ENCODE data around the gene TPR.
A peak's percentile ranks its signal among the peaks of the same experiment; 100 is the strongest.

Gene TPR

DNA sequence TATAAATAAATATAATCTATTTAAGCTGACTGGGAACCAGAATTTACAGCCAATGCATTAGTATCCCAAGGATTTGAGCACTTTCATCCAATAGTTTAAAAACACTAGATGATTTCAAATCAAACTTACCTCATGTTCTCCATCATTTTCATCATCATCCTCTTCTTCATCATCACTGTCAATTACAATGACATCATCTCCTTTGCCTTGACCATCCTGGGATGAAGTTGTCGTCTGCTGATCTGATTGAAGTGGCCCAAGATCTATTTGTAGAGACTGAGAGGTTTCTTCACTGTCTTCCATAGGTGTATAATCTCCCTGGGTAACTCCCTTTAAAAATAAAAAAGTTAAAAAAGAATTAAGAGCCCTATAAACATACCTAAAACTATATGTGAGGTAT, 47.7 kb downstream of the TPR start:
- DNase-seq (ENCODE audit: low spot score): no peak

DNA sequence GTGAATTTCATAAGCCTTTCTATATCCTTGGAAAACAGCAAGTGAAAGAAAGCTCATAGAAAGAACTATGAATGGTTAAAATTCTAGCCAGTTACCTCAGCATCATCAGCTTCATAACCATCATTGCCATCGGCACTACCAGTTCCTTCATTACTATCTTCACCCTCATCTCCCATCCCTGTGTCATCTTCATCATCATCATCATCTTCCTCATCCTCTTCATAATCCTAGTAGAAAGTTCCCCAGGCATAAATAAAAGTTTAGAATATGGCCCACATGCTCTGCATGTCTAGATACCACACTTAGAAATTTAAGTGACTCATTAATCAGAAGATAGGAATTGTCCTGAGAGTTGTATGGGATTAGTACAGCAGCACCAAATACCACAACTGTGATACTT, 49.0 kb downstream of the TPR start:
- DNase-seq (ENCODE audit: low spot score): no peak

DNA sequence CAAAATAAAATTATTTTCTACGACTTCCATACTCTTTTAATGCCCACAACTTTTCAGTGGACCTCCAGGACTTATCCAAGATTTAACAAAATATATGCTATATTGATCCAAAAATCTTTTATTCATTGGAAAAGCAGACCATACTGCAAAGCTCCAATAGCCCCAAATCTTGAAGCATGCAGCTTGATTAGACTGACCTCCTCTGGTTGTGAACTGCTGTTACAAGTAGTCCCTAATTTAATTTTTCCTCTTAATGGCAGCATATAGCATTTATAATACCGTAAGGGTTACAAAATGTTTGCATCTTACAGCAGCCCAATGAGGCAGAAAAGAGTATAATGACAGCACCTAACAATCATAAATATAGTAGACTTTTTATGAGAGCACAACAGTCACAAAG, 49.8 kb downstream of the TPR start:
- DNase-seq (ENCODE audit: low spot score): no peak

DNA sequence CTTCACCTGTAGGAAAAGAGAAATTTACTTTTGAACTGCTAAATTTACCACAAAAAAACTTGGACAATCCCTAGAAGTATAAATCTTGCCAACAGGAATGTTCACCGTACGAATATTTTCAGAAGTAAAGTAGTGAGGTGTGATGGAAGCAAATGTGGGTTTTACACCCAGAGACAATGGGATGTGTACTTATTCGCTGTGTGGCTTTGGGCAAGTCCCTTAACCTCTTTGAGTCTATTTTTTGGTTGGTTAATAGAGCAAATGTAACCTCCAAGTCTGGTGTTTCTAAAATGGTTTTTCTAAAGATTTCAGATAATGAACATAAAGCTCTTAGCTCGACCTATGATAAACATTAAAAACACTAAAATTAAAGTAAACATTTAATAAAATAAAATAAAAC, 51.2 kb downstream of the TPR start:
- no peak for DNase-seq (ENCODE audit: low spot score)

DNA sequence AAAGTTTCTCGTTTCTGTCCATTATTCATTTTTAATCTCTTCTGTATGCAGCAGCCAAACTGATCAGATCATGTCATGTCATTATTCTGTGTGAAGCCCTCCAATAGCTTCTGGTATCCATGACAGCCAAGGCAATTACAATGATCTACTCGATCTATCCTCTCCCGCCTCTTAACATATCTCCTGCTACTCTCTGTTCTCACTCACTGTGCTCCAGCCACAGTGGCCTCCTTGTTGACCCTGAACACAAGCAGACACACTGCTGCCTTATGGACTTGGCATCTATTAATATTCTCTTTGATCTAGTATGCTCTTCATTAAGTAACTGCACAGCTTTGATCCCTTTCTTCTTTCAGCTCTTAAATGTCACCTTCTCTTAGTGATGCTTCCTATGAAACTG, 59.5 kb downstream of the TPR start:
- no peak for DNase-seq (ENCODE audit: low spot score)

DNA sequence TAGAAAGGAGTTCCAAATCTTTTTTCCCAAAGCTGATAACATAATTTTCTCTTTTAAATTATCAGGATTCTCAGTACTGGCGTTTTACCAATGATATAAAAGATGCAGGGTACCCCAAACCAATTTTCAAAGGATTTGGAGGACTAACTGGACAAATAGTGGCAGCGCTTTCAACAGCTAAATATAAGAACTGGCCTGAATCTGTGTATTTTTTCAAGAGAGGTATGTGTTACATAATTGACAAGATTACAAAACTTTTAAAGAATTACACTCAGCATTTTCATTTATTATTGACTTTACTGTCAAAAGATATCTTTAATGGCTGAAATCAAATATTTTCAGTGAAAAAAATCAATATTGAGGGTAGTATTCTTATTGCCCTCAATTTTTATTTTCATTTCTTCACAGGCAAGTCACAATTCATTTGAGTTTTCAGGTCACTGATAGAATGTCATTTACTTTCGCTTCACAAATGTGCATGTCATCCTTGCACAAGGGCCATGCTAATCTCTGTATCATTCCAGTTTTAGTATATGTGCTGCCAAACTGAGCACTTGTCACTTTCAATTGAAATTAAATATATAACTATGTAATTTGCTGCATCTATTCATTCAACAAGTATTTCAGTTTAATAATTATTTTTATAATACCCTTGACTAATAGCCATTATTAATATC, 63.5 kb downstream of the TPR start:
- DNase-seq (ENCODE audit: low spot score): no peak

DNA sequence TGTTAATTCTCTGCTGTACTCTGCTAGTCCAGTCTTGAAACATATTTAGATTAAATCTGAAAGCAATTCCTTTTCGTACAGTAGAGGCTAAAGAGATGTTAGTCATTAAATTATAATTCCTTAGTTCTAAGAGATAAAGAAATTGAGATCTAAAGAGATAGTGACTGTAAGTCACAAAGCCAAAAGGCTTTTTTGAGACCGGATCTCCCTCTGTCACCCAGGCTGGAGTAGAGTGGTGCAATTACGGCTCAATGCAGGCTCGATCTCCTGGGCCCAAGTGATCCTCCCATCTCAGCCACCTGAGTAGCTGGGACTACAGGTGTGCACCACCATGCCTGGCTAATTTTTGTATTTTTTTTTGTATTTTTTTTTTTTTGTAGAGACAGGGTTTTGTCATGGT, 64.7 kb downstream of the TPR start:
- no peak for DNase-seq (ENCODE audit: low spot score)

DNA sequence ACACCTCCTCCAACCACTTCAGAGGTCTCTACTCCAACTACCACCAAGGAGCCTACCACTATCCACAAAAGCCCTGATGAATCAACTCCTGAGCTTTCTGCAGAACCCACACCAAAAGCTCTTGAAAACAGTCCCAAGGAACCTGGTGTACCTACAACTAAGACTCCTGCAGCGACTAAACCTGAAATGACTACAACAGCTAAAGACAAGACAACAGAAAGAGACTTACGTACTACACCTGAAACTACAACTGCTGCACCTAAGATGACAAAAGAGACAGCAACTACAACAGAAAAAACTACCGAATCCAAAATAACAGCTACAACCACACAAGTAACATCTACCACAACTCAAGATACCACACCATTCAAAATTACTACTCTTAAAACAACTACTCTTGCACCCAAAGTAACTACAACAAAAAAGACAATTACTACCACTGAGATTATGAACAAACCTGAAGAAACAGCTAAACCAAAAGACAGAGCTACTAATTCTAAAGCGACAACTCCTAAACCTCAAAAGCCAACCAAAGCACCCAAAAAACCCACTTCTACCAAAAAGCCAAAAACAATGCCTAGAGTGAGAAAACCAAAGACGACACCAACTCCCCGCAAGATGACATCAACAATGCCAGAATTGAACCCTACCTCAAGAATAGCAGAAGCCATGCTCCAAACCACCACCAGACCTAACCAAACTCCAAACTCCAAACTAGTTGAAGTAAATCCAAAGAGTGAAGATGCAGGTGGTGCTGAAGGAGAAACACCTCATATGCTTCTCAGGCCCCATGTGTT, 66.6 kb downstream of the TPR start:
- DNase-seq (ENCODE audit: low spot score): no peak

DNA sequence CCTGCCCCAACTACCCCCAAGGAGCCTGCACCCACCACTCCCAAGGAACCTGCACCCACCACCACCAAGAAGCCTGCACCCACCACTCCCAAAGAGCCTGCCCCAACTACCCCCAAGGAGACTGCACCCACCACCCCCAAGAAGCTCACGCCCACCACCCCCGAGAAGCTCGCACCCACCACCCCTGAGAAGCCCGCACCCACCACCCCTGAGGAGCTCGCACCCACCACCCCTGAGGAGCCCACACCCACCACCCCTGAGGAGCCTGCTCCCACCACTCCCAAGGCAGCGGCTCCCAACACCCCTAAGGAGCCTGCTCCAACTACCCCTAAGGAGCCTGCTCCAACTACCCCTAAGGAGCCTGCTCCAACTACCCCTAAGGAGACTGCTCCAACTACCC, 67.6 kb downstream of the TPR start:
- DNase-seq (ENCODE audit: low spot score): no peak

DNA sequence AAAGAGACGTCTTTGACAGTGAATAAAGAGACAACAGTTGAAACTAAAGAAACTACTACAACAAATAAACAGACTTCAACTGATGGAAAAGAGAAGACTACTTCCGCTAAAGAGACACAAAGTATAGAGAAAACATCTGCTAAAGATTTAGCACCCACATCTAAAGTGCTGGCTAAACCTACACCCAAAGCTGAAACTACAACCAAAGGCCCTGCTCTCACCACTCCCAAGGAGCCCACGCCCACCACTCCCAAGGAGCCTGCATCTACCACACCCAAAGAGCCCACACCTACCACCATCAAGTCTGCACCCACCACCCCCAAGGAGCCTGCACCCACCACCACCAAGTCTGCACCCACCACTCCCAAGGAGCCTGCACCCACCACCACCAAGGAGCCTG, 68.5 kb downstream of the TPR start:
- DNase-seq (ENCODE audit: low spot score): no peak

DNA sequence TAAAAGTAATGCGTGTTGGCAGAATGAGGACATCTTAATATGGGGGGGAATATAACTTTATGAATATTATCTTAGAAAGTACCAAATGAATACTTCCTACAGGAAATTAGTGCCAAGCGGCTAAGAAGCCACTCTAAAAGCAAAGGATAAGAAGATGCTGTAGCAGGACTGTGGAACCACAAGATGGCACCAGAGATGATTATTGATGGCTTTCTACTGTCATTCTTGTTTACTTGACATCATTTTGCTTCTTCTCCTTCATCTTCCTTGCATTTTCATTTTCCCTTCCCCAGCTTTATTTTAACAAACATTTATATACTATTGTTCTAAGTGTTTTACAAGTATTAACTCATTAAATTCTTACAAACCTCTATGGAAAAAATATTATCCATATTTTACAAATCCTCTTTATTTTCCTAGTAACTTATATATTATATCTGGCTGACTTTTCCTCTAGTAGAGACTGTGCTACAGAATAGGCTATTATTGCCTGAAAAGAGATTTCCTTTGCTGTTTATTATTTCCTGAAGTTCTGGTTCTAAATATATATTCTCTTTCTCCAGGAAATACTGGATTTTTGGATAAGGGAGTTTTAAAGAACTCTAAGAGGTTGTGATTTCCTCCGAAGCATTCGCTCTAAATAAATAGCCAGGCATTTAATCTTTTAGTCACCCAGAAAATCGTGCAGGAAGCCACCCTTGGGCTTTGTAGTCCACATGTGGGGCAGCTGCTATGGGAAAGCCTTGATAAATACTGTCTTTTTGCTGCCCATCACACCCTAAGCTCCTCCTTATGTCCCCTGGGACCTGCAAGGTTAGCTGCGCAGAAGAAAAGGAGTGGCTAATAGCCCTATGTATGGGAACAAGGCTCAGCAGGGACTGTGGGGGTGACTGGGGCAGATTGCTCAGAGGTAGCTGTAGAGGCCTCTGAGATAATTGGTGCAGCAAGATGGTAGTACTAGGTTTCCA, 69.8 kb downstream of the TPR start:
- peak; percentile 63 for DNase-seq (ENCODE audit: low spot score)

DNA sequence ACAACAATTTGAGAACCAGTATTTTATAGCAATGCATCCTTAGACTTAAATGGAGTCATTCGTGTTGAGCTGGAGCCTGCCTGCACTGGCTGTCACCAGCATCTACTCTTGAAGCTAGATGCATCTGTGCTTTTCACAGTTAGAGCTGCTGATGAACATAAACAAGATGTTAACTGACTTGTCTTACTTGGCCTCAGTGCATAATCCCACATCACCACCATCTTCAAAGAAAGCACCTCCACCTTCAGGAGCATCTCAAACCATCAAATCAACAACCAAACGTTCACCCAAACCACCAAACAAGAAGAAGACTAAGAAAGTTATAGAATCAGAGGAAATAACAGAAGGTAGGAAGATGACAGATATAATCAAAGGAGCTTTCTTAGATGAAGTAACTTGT, 71.1 kb downstream of the TPR start:
- DNase-seq (ENCODE audit: low spot score): no peak

DNA sequence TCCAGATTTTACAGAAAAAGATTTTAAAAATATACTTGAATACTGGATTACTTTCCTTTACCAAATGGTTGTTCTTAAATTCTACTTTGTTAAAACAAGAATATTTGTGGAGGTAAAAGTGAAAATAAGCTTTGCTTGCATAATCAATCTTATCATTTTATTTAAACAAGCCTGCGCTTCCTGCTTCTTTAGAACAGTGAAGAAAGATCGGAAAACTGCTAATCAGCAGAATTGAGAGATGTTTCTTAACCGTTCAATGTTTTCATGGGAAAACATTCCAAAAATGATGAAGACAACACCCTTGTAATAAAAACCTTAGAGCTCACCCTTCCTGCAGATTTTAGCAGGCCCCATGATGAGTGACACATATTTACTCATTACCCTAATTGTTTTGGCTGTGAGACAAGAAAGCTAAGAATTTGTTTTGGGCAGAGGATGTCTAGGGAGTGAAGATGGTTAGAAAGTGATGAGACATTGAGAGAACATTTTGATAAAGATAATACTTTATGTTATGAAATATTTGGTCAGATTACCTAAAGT, 72.6 kb downstream of the TPR start:
- DNase-seq (ENCODE audit: low spot score): no peak

DNA sequence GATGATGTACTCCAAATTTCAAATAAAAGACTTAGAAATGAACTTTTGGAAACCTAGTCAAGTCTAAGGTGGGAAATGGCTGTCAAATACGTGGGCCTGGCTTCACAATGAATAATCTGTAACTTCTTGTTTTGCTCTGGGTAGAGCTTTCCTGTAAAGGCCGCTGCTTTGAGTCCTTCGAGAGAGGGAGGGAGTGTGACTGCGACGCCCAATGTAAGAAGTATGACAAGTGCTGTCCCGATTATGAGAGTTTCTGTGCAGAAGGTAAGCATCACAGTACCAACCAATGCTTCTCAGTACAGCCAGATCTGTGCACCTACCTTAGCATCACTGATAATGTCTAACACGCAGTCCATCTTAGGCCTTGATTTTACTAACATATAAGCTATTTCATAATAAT, 73.6 kb downstream of the TPR start:
- DNase-seq (ENCODE audit: low spot score): no peak

DNA sequence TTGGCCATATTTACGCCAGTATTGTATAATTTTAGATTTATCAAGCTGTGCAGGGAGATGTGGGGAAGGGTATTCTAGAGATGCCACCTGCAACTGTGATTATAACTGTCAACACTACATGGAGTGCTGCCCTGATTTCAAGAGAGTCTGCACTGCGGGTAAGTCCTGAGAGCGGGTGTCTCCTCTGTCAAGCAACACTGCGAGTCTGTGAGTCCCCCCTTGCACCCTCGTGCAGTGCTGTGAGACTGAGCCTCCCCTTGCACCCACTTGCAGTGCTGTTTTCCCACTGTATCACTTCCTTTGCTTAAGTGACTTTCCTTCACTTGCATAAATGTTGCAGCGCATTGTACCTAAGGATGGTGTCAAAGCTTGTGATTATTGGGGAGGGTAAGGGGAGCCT, 75.0 kb downstream of the TPR start:
- DNase-seq (ENCODE audit: low spot score): no peak

DNA sequence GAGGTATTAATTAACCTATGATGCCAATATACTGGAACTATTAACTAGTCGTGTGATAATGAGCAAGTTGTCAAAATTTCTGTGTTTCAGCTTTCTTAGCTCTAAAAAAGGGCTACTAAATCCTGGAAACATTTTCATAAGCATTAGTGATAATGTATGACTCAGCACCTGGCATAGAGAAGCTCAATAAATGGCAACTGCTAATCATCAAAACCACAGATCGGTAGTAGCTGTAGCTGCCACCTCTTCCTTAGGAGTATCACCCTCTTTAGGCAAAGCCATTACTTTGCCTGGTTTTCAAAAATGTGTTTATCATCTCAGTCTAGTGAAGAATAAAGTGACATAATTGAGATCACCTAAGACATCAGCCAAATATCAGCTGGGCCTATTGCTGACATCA, 75.5 kb downstream of the TPR start:
- DNase-seq (ENCODE audit: low spot score): no peak

DNA sequence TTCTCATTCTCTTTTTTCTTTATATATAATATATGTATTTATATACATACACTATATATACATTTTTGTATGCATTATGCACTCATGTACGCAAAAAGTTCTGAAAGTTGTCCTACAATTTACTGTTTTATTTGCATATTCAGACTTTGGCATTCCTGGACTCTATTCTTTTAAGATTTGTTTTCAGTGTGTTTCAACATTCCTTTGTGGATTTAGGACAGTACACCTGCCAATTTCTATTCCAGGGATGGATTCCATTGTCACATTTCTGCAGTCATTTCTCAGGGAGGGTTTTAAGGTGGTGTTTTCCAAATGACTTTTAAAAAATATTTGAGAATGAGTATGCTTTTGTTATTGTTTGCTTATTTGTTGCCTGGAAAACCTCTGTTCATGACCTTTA, 76.2 kb downstream of the TPR start:
- no peak for DNase-seq (ENCODE audit: low spot score)

DNA sequence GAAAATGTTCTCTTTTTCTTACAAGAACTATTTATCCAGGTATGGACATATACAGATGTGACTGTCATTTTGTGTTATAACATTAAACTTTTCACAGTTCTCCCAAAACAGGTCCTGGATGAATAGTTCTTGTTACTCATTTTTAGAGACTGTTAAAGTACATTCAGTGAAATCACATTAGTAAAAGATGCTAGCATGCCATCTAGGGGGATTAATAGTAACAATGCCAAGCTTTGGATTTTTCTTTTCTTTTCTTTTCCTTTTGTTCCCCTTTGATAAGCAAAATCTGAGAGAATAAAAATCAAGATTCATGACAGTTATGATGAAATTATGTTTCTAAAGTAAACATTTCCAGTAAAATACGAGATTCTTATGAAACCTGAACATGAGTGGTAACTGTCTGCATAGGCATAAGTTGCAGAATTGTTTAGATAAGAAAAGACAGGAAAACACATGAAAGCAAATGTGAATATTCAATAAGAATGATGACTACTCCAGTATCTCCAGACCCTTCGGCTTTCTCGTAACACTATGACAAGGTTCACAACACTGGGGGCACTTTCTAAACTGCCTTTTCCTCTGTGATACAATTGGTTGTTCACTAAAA, 77.5 kb downstream of the TPR start:
- DNase-seq (ENCODE audit: low spot score): no peak

DNA sequence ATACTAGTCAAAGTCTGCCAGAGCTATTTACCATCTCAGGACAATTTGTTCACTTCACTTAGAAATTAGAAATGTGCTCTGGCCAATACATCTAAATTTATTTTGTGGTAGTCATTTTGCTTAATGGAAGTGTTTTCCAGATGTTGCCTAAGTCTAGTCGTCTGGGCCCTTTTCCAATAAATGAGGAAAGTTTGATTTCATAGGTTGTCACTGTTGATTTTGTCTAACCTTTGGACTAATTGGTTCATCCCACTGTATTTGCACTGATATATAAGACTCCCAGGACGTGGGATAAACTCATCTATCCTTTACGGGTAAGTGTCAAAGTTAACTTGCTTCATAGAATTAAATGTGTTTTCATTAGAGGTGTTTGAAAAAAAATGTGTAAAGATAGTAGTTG, 79.1 kb downstream of the TPR start, which contains the start of gene PRG4:
Gene PRG4, plus strand, starts transcription at position 300 of the 400 bp plus-strand sequence.
- no peak for DNase-seq (ENCODE audit: low spot score)

DNA sequence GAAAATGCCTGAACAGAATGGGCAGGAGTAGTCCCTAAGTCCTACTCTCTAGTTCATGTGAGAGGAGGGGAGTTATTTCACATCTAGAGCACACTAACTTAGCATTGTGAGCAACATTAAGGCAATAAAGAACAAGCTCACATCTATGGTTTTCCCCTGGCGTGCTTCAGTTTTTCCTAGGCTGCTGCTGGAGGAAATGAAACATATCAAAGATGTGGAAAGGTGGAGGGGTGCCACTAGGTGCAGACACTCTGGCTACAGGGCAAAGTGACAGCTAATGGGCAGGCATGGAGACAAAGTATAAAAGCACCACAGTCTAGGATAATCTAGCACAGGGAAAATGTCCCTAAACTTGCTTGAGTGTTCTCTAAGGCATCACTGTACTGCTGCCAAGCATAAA, 82.2 kb downstream of the TPR start:
- no peak for DNase-seq (ENCODE audit: low spot score)

DNA sequence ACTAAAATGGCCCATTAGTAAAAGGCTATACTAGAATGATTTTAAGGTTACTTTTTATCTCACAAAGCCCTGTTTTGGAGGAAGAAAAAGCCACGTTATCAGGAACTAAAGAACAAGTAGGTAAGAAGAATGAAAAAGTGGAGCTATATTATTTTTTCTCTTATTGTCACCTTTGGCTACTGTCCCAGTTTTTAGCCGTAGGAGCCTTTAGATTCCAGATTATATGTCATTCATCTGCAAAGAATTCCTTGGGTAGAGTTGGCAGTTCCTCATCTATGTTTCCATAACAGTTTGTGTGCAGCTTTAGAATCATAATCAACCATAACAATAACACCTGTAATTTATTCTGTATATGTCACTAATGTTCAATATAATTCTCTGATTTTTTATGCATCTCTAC, 83.8 kb downstream of the TPR start:
- DNase-seq (ENCODE audit: low spot score): no peak

DNA sequence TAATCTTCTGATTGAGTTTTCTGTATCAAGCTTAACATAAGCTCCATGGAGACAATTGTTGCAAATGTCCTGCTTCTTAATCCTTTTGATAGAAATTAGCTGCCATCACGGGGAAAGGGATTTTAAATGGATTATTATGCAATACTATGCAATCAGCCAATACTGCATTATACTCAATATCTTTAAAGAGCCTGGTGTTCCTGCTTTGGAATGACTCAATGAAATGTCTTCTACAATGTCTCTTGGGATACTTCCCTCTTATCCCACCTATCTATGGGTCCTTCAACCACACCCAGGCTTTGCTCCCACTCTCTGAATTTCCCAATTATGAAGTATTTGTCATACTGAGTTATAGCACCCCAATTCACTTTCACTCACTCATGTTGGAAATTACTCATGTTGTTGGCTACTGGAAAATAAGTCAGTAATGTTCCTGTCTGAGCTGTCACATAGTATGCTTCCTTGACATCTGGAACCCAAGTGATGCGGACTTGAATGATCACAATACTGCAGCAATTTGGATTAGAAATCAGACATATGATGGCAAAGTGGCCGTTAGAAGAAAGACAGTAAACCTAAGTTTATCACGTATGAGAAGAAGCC, 85.0 kb downstream of the TPR start:
- DNase-seq (ENCODE audit: low spot score): no peak
